ENCODE results near the gene SPINT1. TPM values are rescaled to one million over a fixed set of nuclear protein-coding genes. Genes with fewer than 3 reads are reported as not detected.

Gene SPINT1
- total and polyA plus RNA-seq, 2 experiments from 2014 or later: 197 to 252 TPM

DNA sequence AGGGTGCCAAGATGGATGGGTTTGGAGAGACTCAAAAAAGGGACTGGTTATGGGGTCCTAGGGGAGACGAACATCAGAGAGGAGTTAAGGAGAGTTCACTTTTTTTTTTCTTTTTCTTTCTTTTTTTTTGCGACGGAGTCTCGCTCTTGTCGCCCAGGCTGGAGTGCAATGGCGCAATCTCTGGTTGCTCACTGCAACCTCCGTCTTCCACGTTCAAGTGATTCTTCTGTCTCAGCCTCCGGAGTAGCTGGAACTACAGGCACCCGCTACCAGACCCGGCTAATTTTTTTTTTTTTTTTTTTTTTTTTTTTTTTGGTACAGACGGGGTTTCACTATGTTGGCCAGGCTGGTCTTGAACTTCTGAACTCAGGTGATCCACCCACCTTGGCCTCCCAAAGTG lies 1.2 kb downstream of the SPINT1 start:
- H2AFZ ChIP-seq: peak overlapping the region; percentile 83
- H3K79me2 ChIP-seq: peaks cover 58% of the 10 kb centered on the region

DNA sequence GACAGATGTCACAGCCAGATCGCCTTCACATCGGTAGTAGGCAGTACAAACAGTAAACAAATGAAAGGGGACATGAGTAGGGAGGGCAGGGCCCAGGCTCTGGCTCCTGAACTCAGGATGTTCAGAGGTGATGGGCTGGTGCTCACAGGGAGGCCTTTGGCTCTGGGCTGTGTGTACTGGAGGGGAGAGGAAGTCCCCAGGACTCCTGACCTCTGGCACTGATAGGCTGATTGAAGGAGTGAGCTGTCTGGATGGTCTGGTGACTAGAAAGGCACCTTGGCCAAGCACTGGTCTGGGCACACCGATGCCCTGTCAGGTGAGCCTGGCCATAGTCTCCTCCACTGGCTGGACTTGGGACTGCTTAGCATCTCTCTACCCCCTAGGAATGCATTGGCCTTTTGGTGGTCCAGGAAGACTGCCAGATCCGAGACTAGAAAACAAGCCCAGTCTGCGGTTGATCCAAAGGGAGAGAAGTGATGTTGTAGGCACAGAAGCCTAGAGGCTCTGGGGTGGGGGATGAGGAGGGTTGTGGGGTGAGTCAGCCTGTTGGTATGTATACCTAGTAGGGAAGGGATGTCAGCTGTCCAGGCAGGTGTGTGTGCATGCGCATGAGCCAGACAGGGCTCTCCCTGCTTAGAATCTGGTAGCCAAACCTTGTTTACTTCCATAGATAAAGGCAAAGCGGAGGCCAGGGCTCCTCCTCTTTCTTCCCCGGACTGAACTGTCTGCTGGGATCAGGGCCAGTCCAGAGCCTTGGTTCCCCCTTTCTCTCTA lies 1.9 kb downstream of the SPINT1 start:
- Histone ChIP-seq H3K27ac (peak overlapping the region; percentile 97), H3K79me2 (peaks cover 64% of the 10 kb centered on the region), H3K4me2 (peak overlapping the region; percentile 90), H2AFZ (no peak overlapping the region), H3K27me3 (no peaks in the 10 kb centered on the region), H3K9me3 (ENCODE audit: low read depth) (no peaks in the 10 kb centered on the region), H3K36me3 (replicated peaks; ENCODE audit: insufficient read depth, low read depth) (no peaks in the 10 kb centered on the region), H3K9me2 (replicated peaks; ENCODE audit: insufficient read depth) (no peaks in the 10 kb centered on the region), H4K20me1 (ENCODE audit: insufficient read depth, poor library complexity, severe bottlenecking) (no peaks in the 10 kb centered on the region), H3K4me1 (ENCODE audit: insufficient read depth) (peaks cover 8% of the 10 kb centered on the region), H3K4me3 (peak overlapping the region; percentile 69)
- WGBS (ENCODE audit: low lambda C conversion rate, missing lambda C conversion rate): 60% methylated on average over 8 of the region's 8 CpGs
- TF ChIP-seq EZH2 (IDR thresholded peaks at IDR 0.05; ENCODE audit: borderline replicate concordance) (no peak), EZH2phosphoT487 (IDR thresholded peaks at IDR 0.05; ENCODE audit: low read depth, severe bottlenecking, unreplicated experiment) (no peak)
- peak; percentile 93 for DNase-seq (ENCODE audit: low spot score)

More for the DNA sequence above, 1.2 kb downstream of the SPINT1 start:
- Histone ChIP-seq H3K4me3 (peak overlapping the region; percentile 69), H4K20me1 (ENCODE audit: insufficient read depth, poor library complexity, severe bottlenecking) (no peaks in the 10 kb centered on the region), H3K4me1 (ENCODE audit: insufficient read depth) (peaks cover 8% of the 10 kb centered on the region), H3K9me3 (ENCODE audit: low read depth) (no peaks in the 10 kb centered on the region), H3K36me3 (replicated peaks; ENCODE audit: insufficient read depth, low read depth) (no peaks in the 10 kb centered on the region), H3K27ac (peak overlapping the region; percentile 96), H3K9me2 (replicated peaks; ENCODE audit: insufficient read depth) (no peaks in the 10 kb centered on the region), H3K4me2 (peak overlapping the region; percentile 90), H3K27me3 (no peaks in the 10 kb centered on the region)
- 42% methylated on average over 12 of the region's 12 CpGs for WGBS (ENCODE audit: low lambda C conversion rate, missing lambda C conversion rate)
- peak; percentile 4 for DNase-seq (ENCODE audit: low spot score)
- TF ChIP-seq EZH2phosphoT487 (IDR thresholded peaks at IDR 0.05; ENCODE audit: low read depth, severe bottlenecking, unreplicated experiment) (no peak), EZH2 (IDR thresholded peaks at IDR 0.05; ENCODE audit: borderline replicate concordance) (no peak)
- TF ChIP-seq, protein P1, sequence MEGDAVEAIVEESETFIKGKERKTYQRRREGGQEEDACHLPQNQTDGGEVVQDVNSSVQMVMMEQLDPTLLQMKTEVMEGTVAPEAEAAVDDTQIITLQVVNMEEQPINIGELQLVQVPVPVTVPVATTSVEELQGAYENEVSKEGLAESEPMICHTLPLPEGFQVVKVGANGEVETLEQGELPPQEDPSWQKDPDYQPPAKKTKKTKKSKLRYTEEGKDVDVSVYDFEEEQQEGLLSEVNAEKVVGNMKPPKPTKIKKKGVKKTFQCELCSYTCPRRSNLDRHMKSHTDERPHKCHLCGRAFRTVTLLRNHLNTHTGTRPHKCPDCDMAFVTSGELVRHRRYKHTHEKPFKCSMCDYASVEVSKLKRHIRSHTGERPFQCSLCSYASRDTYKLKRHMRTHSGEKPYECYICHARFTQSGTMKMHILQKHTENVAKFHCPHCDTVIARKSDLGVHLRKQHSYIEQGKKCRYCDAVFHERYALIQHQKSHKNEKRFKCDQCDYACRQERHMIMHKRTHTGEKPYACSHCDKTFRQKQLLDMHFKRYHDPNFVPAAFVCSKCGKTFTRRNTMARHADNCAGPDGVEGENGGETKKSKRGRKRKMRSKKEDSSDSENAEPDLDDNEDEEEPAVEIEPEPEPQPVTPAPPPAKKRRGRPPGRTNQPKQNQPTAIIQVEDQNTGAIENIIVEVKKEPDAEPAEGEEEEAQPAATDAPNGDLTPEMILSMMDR (IDR thresholded peaks at IDR 0.05; ENCODE audit: poor library complexity): no peak

DNA sequence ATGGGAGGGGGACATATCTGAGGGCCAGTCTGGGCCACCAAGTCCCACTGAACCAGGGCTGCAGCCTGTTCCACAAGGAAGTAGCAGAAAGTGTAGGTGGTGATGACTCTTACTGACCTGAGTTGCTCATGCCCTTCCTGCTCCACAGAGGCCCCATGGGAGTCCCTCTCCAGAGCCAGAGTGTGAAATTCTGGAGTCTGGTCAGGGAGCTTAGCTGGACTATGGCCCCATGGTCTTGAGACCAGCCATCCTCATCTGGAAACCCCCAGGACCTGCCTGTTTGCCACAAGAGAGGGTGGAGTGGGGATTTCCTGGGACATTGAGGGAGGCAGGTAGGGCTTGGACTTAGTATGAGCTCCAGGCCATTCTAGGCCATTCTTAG lies 3.0 kb downstream of the SPINT1 start:
- Histone ChIP-seq H3K27me3 (no peaks in the 10 kb centered on the region), H3K9me3 (ENCODE audit: low read depth) (no peaks in the 10 kb centered on the region), H3K4me2 (peak overlapping the region; percentile 72), H4K20me1 (ENCODE audit: insufficient read depth, poor library complexity, severe bottlenecking) (no peaks in the 10 kb centered on the region), H3K79me2 (peaks cover 71% of the 10 kb centered on the region), H3K36me3 (replicated peaks; ENCODE audit: insufficient read depth, low read depth) (no peaks in the 10 kb centered on the region), H3K9me2 (replicated peaks; ENCODE audit: insufficient read depth) (no peaks in the 10 kb centered on the region), H3K4me1 (ENCODE audit: insufficient read depth) (peaks cover 8% of the 10 kb centered on the region), H3K27ac (peak overlapping the region; percentile 97), H3K4me3 (peak overlapping the region; percentile 2), H2AFZ (no peak overlapping the region)
- TF ChIP-seq EZH2 (IDR thresholded peaks at IDR 0.05; ENCODE audit: borderline replicate concordance) (no peak), EZH2phosphoT487 (IDR thresholded peaks at IDR 0.05; ENCODE audit: low read depth, severe bottlenecking, unreplicated experiment) (no peak)
- TF ChIP-seq, protein P1 (IDR thresholded peaks at IDR 0.05; ENCODE audit: poor library complexity): no peak
- DNase-seq (ENCODE audit: low spot score): peak; percentile 65

DNA sequence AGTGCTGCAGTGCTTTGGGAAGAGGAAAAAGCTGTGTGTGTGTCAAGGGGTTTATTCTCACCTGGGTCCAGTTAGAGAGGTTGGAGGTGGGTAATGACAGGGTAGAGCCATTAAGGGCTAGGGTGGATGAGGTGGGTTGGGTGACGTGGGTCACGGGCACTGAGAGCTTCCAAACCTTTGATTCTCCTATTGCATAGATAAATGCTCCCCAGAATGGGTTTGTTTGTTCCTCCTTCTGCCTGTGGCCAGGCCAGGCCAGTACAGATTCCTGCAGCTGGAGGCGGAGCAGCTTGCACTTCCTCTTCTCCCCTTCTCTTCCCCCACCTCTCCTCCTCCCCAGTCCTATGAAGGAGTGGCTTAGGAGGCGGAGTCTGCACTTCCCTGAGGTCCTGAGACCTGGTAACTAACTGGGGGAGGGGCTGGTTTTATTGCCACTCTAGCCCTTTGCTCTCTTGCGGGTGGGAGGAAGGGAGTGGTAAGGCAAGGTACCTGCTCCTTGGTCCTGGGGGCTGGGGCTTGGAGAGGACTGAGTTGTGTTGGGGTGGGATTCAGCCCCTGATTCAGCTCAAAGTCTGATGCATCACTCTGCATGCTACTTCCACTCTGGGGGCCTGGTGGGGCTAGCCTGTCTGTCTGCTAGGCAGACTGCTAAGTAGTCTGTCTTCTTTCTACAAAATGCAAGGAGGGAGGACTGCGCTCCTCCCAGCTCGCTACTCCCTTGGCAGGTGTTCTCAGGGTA lies 3.5 kb downstream of the SPINT1 start:
- peaks cover 71% of the 10 kb centered on the region for H3K79me2 ChIP-seq
- H3K36me3 ChIP-seq (replicated peaks; ENCODE audit: insufficient read depth, low read depth): no peaks in the 10 kb centered on the region
- H3K9me3 ChIP-seq (ENCODE audit: low read depth): no peaks in the 10 kb centered on the region
- no peaks in the 10 kb centered on the region for H4K20me1 ChIP-seq (ENCODE audit: insufficient read depth, poor library complexity, severe bottlenecking)
- no peak overlapping the region for H2AFZ ChIP-seq
- DNase-seq (ENCODE audit: low spot score): peak; percentile 93
- peak overlapping the region; percentile 97 for H3K27ac ChIP-seq
- H3K9me2 ChIP-seq (replicated peaks; ENCODE audit: insufficient read depth): no peaks in the 10 kb centered on the region
- H3K27me3 ChIP-seq: no peaks in the 10 kb centered on the region
- peak overlapping the region; percentile 72 for H3K4me2 ChIP-seq
- WGBS (ENCODE audit: low lambda C conversion rate, missing lambda C conversion rate): 43% methylated on average over 7 of the region's 7 CpGs
- peaks cover 13% of the 10 kb centered on the region for H3K4me1 ChIP-seq (ENCODE audit: insufficient read depth)
- H3K4me3 ChIP-seq: no peak overlapping the region
- TF ChIP-seq EZH2phosphoT487 (IDR thresholded peaks at IDR 0.05; ENCODE audit: low read depth, severe bottlenecking, unreplicated experiment): no peak
- TF ChIP-seq, protein P1 (IDR thresholded peaks at IDR 0.05; ENCODE audit: poor library complexity): no peak
- TF ChIP-seq EZH2 (IDR thresholded peaks at IDR 0.05; ENCODE audit: borderline replicate concordance): no peak

All from hepatocyte (in vitro differentiated cells).